Fibroblast of lung (primary cell): ENCODE results near the gene DYNLL2. TPM values are rescaled to one million over a fixed set of nuclear protein-coding genes. Genes with fewer than 3 reads are reported as not detected.

Source experiments
- DNase-seq, 2 donors: peaks; one replicate each; pipeline versions ENCODE4 v3.0.0 to v3.0.0-alpha.2; 2010; ENCODE audit warnings: low read depth in 2 of 2
- H2AFZ ChIP-seq: 2 replicates; pipeline ENCODE4 v1.5.1; 2012; ENCODE audit warnings: low read length, control low read depth, inconsistent platforms
- H3K27ac ChIP-seq: 2 replicates; pipeline ENCODE4 v1.5.1; 2011; ENCODE audit warnings: low read length, control low read depth; ENCODE audit not compliant: insufficient read depth
- H3K27me3 ChIP-seq: 2 replicates; pipeline ENCODE4 v1.5.1; 2011; ENCODE audit warnings: mild to moderate bottlenecking, low read length; ENCODE audit not compliant: control insufficient read depth, insufficient read depth
- H3K36me3 ChIP-seq: 2 replicates; pipeline ENCODE4 v1.5.1; 2011; ENCODE audit warnings: low read length; ENCODE audit not compliant: control insufficient read depth, insufficient read depth
- H3K4me1 ChIP-seq: 2 replicates; pipeline ENCODE4 v1.5.1; 2011; ENCODE audit warnings: low read length; ENCODE audit not compliant: control insufficient read depth, insufficient read depth; ENCODE audit errors: extremely low read depth
- H3K4me2 ChIP-seq: 2 replicates; pipeline ENCODE4 v1.5.1; 2011; ENCODE audit warnings: low read length, control low read depth; ENCODE audit not compliant: insufficient read depth; ENCODE audit errors: extremely low read depth
- H3K4me3 ChIP-seq, 4 experiments: fragments of 200-600 bp in 1 of 4; sonication (generic) in 1 of 4; replicated peaks in 1 of 4; 2 replicates each; pipeline ENCODE4 v1.5.1; 2011 to 2016; ENCODE audit warnings: low read length in 4 of 4, low read depth in 3 of 4, mild to moderate bottlenecking in 3 of 4, control low read depth in 2 of 4, inconsistent platforms in 1 of 4, mixed read lengths in 1 of 4; ENCODE audit not compliant: insufficient read depth in 1 of 4; ENCODE audit errors: control extremely low read depth in 1 of 4
- H3K79me2 ChIP-seq: 2 replicates; pipeline ENCODE4 v1.5.1; 2012; ENCODE audit warnings: mild to moderate bottlenecking, low read length, inconsistent platforms; ENCODE audit not compliant: control insufficient read depth, insufficient read depth
- H3K9ac ChIP-seq: 2 replicates; pipeline ENCODE4 v1.5.1; 2011; ENCODE audit warnings: mild to moderate bottlenecking, low read length, control low read depth; ENCODE audit not compliant: insufficient read depth
- H3K9me3 ChIP-seq: 2 replicates; pipeline ENCODE4 v1.5.1; 2012; ENCODE audit warnings: low read depth, low read length; ENCODE audit not compliant: control insufficient read depth, insufficient read depth
- H4K20me1 ChIP-seq: 2 replicates; pipeline ENCODE4 v1.5.1; 2011; ENCODE audit warnings: low read length; ENCODE audit not compliant: control insufficient read depth, insufficient read depth; ENCODE audit errors: extremely low read depth
- CTCF ChIP-seq, 2 donors: IDR thresholded peaks in 1 of 2; conservative IDR thresholded peaks in 1 of 2; 1 replicate in 1 of 2; 2 replicates in 1 of 2; pipeline ENCODE4 v1.5.1; 2011 to 2012; ENCODE audit warnings: low read length in 2 of 2, control low read depth in 1 of 2, inconsistent platforms in 1 of 2, low read depth in 1 of 2, mild to moderate bottlenecking in 1 of 2
- EZH2 ChIP-seq: IDR thresholded peaks from 2 replicates; pipeline ENCODE4 v1.5.1; 2012; ENCODE audit warnings: low read length, control low read depth, mild to moderate bottlenecking; ENCODE audit errors: missing control alignments
- polyA plus RNA-seq, 2 donors: library from polyadenylated mRNA; depleted of rRNA in 1 of 2; stranded (reverse) in 1 of 2; unstranded in 1 of 2; fragments of >200 nt; gene quantifications; 2 replicates each; pipeline ENCODE4 v1.2.1, GENCODE V29; 2011 to 2012; ENCODE audit warnings: missing spikeins in 1 of 2
- total RNA-seq: library from RNA; depleted of rRNA; stranded (reverse); fragments of >200 nt; gene quantifications from 2 replicates; pipeline ENCODE4 v1.2.1, GENCODE V29; 2014

Gene DYNLL2
- total and polyA plus RNA-seq, 2 donors (not counting 1 experiment from before 2014, with no cell fraction given): 17.1 to 32.9 TPM

DNA sequence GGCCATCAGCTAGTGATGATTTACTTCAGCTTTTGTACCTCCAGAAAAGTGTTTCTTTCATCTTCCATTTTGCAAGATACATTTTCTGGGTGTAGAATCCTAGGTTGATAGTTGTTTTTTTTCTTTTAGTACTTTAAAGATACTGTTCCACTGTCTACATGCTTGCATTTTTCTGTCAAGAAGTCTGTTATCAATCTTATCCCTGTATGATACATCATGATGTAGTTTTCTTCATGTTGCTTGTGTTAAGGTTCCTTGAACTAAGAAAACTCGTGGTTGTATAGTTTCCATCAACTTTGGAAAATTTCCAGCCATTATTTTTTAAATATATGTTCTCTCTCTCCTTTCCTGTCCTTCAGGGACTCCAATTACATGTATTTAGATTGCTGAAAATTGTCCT is 24.1 kb downstream of the DYNLL2 start:
- Histone ChIP-seq H4K20me1 (no peaks in the 10 kb centered on the region), H3K9me3 (no peaks in the 10 kb centered on the region), H2AFZ (no peak overlapping the region), H3K4me3 (no peak overlapping the region), H3K79me2 (no peaks in the 10 kb centered on the region), H3K4me1 (no peaks in the 10 kb centered on the region), H3K27ac (no peak overlapping the region), H3K4me2 (no peak overlapping the region), H3K27me3 (no peaks in the 10 kb centered on the region), H3K36me3 (no peaks in the 10 kb centered on the region), H3K9ac (no peak overlapping the region)
- DNase-seq: no peak
- no peak for TF ChIP-seq CTCF (conservative IDR thresholded peaks at IDR 0.05 in 1 of 2, IDR thresholded peaks at IDR 0.05 in 1 of 2; ENCODE audit: low read depth in 1 of 2, low read length in 2 of 2)
- TF ChIP-seq EZH2: no peak

DNA sequence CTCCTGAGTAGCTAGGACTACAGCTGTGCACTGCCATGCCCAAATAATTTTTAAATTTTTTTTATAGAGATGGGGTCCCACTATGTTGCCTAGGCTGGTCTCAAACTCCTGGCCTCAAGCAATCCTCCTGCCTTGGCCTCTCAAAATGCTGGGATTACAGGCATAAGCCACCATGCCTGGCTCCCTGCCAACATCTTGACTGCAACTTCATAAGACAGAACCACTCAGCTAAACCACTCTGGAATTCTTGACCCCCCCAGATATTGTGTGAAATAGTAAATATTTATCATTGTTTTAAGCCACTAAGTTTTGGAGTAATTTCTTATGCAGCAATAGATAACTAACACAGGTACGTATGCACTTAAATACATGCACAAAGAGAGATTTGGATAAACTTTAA is 26.0 kb downstream of the DYNLL2 start:
- H3K4me2 ChIP-seq: no peak overlapping the region
- H3K27ac ChIP-seq: no peak overlapping the region
- no peaks in the 10 kb centered on the region for H3K79me2 ChIP-seq
- H3K9ac ChIP-seq: no peak overlapping the region
- no peaks in the 10 kb centered on the region for H4K20me1 ChIP-seq
- no peaks in the 10 kb centered on the region for H3K36me3 ChIP-seq
- H3K9me3 ChIP-seq: no peaks in the 10 kb centered on the region
- no peaks in the 10 kb centered on the region for H3K4me1 ChIP-seq
- H3K27me3 ChIP-seq: peaks cover 3% of the 10 kb centered on the region
- DNase-seq: no peak
- H3K4me3 ChIP-seq: no peak overlapping the region
- TF ChIP-seq EZH2 (no peak), CTCF (conservative IDR thresholded peaks at IDR 0.05 in 1 of 2, IDR thresholded peaks at IDR 0.05 in 1 of 2; ENCODE audit: low read depth in 1 of 2, low read length in 2 of 2) (no peak)
- no peak overlapping the region for H2AFZ ChIP-seq

DNA sequence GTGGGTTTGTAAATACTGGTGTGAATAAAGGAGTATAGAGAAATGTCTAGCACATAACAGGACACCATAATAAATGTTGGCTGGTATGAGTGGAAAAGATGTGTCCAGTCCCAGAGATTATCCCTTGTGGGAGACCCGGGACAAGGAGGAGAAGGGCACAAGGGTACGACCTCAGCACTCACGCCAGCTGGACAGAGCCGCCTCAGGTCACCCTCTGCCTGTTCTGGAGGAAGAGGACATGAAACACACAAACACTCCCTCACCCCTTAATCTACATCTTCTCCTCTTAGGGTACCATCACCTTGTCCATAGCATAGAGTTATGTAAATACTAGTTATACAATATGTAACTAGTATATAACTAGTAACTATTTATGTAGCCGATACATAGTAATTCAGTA is 26.8 kb downstream of the DYNLL2 start:
- TF ChIP-seq EZH2: no peak
- no peak for TF ChIP-seq CTCF (conservative IDR thresholded peaks at IDR 0.05 in 1 of 2, IDR thresholded peaks at IDR 0.05 in 1 of 2; ENCODE audit: low read depth in 1 of 2, low read length in 2 of 2)
- no peaks in the 10 kb centered on the region for H3K36me3 ChIP-seq
- no peak for DNase-seq
- peaks cover 3% of the 10 kb centered on the region for H3K27me3 ChIP-seq
- H3K27ac ChIP-seq: no peak overlapping the region
- H3K9ac ChIP-seq: no peak overlapping the region
- no peaks in the 10 kb centered on the region for H4K20me1 ChIP-seq
- no peak overlapping the region for H3K4me3 ChIP-seq
- no peaks in the 10 kb centered on the region for H3K4me1 ChIP-seq
- no peak overlapping the region for H2AFZ ChIP-seq
- H3K4me2 ChIP-seq: no peak overlapping the region
- H3K9me3 ChIP-seq: no peaks in the 10 kb centered on the region
- no peaks in the 10 kb centered on the region for H3K79me2 ChIP-seq
